Activated CD8-positive, alpha-beta memory T cell treated with anti-CD3 and anti-CD28 coated beads for 48 hours (primary cell): ENCODE data around the gene TRIM51.
"Not testable (repeated sequence)": the region's sequence is repeated elsewhere in the genome, so short reads cannot be mapped to it uniquely, and the experiment has no call there.

Experiments
- DNase-seq, 3 experiments: peaks; one replicate each; pipeline ENCODE4 v3.0.0-alpha.2; 2020; ENCODE audit warnings: low read depth in 2 of 3, low spot score in 2 of 3

The TRIM51 gene, protein sequence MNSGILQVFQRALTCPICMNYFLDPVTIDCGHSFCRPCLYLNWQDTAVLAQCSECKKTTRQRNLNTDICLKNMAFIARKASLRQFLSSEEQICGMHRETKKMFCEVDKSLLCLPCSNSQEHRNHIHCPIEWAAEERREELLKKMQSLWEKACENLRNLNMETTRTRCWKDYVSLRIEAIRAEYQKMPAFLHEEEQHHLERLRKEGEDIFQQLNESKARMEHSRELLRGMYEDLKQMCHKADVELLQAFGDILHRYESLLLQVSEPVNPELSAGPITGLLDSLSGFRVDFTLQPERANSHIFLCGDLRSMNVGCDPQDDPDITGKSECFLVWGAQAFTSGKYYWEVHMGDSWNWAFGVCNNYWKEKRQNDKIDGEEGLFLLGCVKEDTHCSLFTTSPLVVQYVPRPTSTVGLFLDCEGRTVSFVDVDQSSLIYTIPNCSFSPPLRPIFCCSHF

DNA sequence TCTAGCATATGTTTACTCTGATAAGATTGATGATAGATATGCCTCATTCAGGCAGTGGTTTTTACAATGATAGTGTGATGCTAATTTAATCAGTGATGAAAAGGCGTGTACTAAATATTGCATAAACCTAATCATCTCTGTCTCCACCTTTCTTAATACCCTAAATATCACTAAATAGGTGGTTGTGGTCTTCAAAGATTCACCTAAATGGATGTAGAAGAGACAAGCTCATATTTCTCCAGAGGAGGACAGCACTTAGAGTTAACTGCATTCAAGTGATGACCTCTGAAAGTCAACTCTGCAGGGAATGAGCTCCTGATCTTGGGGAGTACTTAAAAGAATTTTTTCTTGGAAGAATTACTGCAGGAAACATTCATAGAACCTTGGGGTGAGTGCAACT, at the start of gene TRIM51:
TSS of gene TRIM51 (plus strand) at position 301 of the 400 bp plus-strand sequence. CDS start 2,132 bp downstream, outside the sequence.
- DNase-seq, result not testable (repeated sequence)

DNA sequence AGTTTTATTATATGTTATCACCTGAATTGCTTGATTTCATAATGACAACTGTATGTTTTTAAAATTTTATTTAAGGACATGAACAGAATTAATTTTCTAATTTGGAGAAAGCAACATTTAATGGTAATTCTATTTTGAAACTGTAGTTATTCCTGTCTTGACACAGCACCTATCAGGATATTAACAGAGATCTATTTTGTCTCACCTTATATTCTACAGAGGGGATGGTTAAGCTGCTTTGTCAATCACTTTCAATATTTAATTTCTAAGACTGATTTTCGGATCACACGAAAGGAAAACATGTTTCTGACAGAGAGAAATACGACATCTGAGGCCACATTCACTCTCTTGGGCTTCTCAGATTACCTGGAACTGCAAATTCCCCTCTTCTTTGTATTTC, 44.6 kb upstream of the TRIM51 start, which contains the start of gene OR5D16:
TSS of gene OR5D16 (plus strand) at position 301 of the 400 bp plus-strand sequence. CDS start at position 301, 0 bp downstream.
- no peak for DNase-seq

DNA sequence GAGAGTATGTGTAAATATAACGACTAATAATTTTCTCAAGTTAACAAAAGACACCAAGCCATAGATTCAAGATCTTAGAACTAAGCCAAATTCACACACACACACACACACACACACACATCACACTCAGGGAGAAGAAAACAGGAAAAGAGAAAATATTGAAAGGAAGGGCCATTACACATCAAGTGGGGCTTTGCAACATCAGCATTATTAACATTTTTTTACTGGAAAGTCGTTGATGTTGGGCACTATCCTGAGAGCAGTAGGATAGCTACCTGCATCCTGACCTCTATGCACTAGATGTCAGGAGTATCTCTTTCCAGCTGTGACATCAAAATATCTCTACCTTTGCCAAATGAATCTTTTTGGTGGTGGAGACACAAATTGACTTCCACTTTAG, 35.6 kb upstream of the TRIM51 start:
- no peak for DNase-seq

DNA sequence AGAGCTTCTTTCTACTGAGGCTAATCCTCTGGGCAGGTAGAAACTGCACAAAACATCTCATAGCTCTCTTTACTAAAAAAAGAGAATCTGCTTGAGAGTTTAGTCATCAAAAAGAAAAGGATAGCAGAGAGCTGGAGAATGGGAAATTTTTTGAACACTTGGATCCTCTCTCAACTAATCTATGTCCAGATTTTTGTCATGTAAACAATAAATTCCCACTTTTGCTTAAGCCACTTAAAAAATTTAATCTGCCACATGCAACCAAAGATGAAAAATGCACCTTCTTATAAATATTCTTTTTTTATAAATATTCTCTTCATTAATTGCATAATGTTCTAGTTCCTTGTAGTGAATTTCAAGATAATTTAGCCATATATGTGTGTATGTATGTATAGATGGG, 34.1 kb upstream of the TRIM51 start:
- DNase-seq, result no peak

DNA sequence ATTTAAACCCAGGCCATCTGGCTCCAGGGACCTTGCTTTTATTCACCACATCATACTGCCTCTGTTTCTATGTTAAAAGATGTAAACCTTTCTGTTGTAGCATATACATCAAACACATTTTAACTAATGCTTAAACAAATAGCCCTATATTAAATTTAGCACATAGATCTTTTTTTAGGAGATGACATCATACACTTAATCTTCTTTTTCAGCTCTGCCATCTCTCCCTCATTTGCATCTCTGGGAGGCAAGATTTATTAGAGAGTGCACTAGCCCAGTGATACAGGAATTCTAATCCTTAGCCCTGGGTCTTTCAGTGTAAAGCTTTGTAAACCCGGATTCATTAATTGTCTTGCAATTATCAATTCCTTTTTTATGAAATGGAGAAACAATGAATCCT, 31.0 kb upstream of the TRIM51 start:
- DNase-seq, result no peak

DNA sequence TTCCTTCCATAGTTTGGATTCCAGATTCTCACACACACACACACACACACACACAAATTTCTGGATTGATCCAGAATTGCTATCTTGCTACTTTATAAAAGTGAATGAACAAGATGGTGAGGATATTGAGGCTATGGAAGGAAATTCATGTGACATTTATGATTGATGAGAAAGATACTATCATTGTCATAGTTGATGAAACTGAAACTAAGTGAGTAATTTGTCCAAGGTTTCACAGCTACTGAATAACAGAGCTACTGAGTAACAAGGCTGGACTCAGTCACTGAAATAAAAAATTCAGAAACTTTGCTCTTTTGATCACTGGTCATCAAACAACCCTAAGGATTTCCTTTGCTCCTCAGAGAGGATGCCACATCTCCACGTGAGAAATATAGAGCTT, 28.4 kb upstream of the TRIM51 start:
- no peak for DNase-seq

DNA sequence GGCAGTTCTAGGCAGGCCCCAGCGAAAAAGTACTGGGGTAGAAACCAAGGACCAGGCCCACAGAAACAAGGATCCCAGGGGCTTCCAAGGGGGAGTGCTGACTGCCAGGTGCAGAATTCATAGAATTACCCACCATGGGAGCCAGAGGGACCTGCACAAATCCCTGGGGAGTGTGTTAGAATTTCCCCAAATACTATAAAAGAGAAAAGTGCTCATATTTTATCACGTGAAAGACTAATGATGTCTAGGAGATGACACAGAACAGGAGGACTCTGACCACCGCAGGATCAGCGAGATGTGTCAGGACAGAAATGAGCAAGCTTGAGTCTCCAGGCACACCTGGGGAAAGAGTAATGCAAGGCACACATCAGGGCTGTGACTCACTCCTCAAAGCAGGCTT, 15.7 kb upstream of the TRIM51 start:
- DNase-seq, result not testable (repeated sequence)

DNA sequence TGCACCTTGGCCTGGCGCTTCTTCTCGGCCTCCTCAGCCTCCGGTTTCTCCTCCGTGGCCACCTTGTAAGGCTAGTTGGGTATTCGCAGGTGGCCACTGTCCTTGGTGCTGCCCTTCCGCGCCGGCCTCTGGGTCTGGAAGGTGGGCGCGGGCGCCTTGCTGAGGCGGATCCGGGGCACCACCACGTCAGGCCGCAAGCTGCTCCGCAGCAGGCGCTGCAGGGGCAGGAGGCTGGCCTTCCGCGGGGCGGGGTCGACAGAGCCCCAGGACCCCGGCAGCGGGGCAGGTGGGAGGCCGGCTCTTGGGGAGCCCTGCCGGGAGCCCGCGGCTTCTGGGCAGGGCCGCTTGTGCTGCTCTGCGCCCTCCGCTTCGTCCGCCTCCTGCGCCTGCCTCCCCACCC, 10.4 kb upstream of the TRIM51 start:
- DNase-seq, result not testable (repeated sequence)

DNA sequence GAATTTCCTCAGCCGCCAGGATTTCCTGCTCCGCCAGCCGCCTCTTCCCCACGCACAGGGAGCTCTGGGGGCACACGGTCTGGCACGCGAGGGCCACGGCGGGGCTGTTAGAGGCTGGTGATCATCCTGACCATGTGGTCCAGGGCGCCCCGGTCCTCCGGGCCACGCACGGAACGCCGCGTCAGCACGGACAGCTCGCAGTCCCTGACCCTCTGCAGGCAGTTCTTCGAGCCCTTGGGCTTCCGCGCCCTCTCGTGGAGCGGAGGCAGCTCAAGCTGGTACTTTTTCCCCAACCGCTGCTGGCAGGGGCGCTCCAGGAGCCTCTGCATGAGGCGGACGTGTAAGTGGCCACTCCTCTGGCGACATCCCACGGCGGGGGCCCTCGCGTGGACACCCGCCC, 10.0 kb upstream of the TRIM51 start:
- not testable (repeated sequence) for DNase-seq

DNA sequence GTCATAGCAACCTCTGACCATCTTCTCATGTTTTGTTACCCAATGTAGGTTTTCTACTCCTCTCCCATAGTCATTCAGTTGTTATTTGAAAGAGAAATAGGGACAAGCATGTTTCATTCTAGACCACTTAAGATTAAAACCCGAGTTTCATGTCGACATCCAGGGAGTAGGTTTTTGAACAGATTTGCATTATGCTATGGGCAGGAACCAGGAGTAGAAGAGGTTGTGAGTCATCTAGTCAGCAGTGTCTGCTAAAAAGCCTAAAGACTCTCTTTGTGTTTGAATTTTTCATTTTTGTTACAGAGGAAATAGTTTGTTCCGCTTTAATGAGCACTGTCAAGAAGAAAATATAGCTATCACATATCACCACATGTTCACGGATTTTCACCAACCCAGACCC, 1.9 kb downstream of the TRIM51 start:
- not testable (repeated sequence) for DNase-seq

DNA sequence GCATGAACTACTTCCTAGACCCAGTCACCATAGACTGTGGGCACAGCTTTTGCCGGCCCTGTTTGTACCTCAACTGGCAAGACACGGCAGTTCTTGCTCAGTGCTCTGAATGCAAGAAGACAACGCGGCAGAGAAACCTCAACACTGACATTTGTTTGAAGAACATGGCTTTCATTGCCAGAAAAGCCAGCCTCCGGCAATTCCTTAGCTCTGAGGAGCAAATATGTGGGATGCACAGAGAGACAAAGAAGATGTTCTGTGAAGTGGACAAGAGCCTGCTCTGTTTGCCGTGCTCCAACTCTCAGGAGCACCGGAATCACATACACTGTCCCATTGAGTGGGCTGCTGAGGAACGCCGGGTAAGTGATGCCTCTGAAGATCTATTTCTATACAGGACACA, 2.4 kb downstream of the TRIM51 start:
- not testable (repeated sequence) for DNase-seq

DNA sequence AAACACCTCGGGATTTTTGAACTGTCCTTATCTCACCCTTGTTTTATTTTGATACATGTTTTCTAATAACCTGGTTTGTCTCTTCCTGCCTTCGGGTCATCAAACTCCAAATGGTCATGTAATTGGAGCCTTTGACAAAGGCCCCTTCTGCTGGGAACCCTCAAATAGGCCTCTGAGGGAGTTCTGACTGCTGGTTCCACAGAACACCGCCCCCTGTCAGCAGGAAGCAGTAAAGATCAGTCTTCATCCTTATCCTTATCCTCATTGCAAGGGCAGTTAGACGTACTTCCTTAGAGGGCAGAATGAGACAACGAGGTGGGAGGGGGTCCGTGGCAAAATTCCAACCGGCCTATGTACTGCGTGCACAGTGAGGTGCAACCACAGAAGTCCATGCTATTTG, 12.1 kb downstream of the TRIM51 start:
- no peak for DNase-seq

DNA sequence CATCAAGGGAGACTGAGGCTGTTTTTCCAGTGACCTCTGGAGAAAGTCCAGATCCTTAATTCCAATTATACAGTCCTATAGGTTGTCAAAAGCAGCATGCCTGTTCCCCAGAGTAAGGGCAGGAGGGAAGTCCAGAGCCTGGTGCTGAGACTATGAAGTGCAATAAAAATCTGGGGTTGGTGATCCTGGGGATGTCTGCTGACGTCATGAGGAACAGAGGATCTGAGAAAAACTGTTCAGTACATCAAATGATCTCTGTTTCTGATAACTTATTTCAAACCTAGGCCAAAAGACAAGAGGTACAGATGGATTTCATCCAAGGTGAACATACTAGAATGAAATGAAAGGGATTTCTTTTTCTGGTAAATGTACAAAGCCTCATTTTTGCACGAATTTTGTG, 19.2 kb downstream of the TRIM51 start:
- DNase-seq, result no peak

DNA sequence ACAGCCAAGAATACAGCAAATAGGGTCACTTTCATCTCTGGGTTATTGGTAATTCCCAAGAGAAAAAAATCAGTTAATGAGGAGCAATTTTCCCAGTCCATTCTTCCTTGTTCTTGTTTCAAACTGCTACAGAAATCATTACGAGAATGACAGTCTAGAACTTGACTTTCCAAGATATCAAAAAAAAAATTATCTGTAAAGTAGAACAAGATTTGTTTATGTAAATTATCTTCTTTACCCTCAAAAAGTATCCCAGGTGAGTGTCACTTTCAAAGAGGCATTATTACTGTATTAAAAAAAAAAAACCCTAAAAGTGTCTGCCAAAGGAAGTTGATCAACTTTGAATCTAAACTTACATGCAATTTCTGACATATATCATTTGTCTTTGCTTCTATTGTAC, 31.4 kb downstream of the TRIM51 start, which contains the start of gene OR5W2:
TSS of gene OR5W2 (minus strand) at position 101 of the 400 bp plus-strand sequence. CDS start at position 101, 0 bp downstream.
- DNase-seq, result no peak

DNA sequence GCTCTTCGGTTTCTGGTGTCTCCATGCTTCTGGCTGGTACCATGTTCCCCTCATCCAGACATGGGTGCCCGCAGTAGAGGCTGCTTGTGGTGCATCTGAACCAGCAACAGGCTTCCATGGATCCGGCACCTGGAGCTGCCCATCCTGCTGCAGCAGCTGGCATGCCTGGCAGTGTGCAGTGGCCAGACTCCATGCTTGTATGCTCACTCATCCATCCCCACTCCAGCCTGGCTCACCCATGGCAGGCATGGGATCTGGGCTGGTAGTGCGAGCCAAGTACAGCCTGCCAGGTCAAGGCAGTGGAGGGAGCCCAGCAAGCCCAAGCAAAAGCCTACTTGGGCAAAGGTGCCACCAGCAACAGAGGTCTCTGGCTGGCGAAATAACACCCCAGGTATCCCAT, 37.4 kb downstream of the TRIM51 start:
- DNase-seq, result no peak

DNA sequence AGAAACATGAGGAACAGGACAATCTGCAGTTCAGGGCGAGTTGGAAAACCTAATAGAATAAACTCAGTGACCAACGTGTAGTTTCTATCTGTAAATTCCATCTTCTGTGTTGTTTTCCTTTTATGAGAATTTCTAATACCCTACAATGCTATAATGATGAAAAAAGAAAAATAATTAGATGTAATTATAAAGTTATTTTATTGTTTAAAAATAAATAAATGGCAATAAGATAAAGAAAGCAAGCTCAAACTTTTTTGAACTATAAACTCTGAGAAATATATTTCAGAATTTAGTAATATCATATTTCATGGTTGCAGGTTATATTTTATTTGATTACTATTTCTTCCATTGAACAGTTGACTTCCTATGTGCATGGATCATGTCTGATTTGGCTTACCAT, 53.2 kb downstream of the TRIM51 start, which contains the start of gene OR5I1:
TSS of gene OR5I1 (minus strand) at position 101 of the 400 bp plus-strand sequence. CDS start at position 101, 0 bp downstream.
- no peak for DNase-seq
